ENCODE data around the gene LINGO3. TPM values are rescaled to one million over a fixed set of nuclear protein-coding genes. Genes with fewer than 3 reads are reported as not detected.
A peak's percentile ranks its signal among the peaks of the same experiment; 100 is the strongest.

The LINGO3 gene
- total RNA-seq, 2 donors from 2014 or later = 0.20 to 1.0 TPM

DNA sequence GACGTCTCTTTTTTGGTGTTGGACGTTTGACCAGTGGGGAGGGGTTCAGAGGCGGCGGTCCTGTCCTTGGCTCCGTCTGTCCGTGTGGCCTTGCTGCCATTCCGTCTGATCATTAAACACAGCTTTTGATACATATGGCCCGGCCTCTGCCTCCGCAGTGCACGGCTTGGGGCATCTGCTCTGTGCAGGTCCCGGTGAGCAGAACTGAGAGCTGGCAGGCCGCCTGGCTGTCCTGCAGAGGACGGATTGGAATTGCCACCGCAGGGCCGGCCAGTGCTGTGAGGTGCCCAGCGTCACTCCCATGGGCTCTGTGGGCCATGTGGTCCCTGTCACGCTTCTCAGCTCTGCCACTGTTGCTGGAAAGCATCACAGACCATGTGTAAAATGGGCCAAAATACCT, 46.7 kb upstream of the LINGO3 start:
- Mint-ChIP-seq H3K27ac (no peak overlapping the region), H3K36me3 (ENCODE audit: low read depth) (peaks cover 2% of the 10 kb centered on the region), H3K4me1 (no peaks in the 10 kb centered on the region), H3K9me3 (no peaks in the 10 kb centered on the region), H3K27me3 (ENCODE audit: insufficient read depth) (peaks cover 12% of the 10 kb centered on the region), H3K4me3 (no peak overlapping the region)
- Histone ChIP-seq H3K27me3 (ENCODE audit: control insufficient read depth, insufficient read depth, low read length, poor library complexity, severe bottlenecking) (peaks cover 16% of the 10 kb centered on the region), H3K27ac (ENCODE audit: low read depth, low read length) (no peak overlapping the region), H3K36me3 (ENCODE audit: control insufficient read depth, insufficient read depth, low read length) (peaks cover 6% of the 10 kb centered on the region), H3K9ac (ENCODE audit: extremely low read depth, low read length, poor library complexity, severe bottlenecking) (no peak overlapping the region), H3K9me3 (ENCODE audit: control insufficient read depth, low read length) (no peaks in the 10 kb centered on the region), H3K4me1 (ENCODE audit: control insufficient read depth, insufficient read depth, low read length) (no peaks in the 10 kb centered on the region), H3K4me3 (ENCODE audit: low read length) (no peak overlapping the region)
- TF ChIP-seq, protein P1, sequence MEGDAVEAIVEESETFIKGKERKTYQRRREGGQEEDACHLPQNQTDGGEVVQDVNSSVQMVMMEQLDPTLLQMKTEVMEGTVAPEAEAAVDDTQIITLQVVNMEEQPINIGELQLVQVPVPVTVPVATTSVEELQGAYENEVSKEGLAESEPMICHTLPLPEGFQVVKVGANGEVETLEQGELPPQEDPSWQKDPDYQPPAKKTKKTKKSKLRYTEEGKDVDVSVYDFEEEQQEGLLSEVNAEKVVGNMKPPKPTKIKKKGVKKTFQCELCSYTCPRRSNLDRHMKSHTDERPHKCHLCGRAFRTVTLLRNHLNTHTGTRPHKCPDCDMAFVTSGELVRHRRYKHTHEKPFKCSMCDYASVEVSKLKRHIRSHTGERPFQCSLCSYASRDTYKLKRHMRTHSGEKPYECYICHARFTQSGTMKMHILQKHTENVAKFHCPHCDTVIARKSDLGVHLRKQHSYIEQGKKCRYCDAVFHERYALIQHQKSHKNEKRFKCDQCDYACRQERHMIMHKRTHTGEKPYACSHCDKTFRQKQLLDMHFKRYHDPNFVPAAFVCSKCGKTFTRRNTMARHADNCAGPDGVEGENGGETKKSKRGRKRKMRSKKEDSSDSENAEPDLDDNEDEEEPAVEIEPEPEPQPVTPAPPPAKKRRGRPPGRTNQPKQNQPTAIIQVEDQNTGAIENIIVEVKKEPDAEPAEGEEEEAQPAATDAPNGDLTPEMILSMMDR (conservative IDR thresholded peaks at IDR 0.05) = no peak
- 89 to 93% methylated on average over 15 to 17 of the region's 17 CpGs for WGBS, 2 experiments (ENCODE audit: insufficient coverage in 1 of 2, insufficient read length in 1 of 2)
- no peak for DNase-seq

DNA sequence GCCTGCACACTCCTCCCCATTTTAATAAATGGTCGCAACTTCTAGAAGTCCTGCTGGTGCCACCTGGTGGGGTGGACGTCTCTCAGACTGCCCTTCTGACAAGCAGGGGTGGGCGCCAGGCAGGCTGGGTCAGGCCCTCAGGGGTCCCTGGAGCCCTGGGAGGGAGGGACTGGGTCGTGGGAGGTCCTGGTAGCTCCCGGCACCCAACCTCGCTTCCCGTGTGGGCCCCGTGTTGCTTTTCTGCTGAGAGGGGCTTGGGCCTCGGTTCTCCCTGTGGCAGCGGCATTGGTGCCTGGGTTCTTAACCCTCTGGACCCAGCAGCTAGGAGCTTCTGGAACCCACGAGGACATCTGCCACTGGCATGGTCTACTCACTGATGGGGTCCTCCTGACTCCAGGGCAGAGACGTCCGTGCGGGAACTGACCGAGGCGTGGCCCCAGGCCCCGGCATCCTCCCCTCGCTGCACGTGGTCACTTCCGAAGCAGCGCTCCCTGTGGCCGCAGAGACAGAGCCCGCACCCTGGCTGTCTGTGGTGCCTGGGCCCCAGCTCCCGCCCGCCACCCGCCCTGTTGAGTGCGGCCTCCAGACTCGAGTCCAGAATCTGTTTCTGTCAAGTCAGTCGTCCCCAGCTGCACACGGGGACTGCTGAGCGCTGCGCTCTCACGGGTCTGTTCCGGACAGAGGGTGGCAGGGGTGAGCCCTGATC, 46.1 kb upstream of the LINGO3 start:
- Histone ChIP-seq H3K4me3 (ENCODE audit: low read length) (no peak overlapping the region), H3K4me1 (ENCODE audit: control insufficient read depth, insufficient read depth, low read length) (no peaks in the 10 kb centered on the region), H3K9me3 (ENCODE audit: control insufficient read depth, low read length) (no peaks in the 10 kb centered on the region), H3K36me3 (ENCODE audit: control insufficient read depth, insufficient read depth, low read length) (peaks cover 6% of the 10 kb centered on the region), H3K27me3 (ENCODE audit: control insufficient read depth, insufficient read depth, low read length, poor library complexity, severe bottlenecking) (peaks cover 12% of the 10 kb centered on the region), H3K9ac (ENCODE audit: extremely low read depth, low read length, poor library complexity, severe bottlenecking) (no peak overlapping the region), H3K27ac (ENCODE audit: low read depth, low read length) (no peak overlapping the region)
- Mint-ChIP-seq H3K27me3 (ENCODE audit: insufficient read depth) (peaks cover 10% of the 10 kb centered on the region), H3K9me3 (no peaks in the 10 kb centered on the region), H3K27ac (no peak overlapping the region), H3K4me1 (no peaks in the 10 kb centered on the region), H3K4me3 (no peak overlapping the region), H3K36me3 (ENCODE audit: low read depth) (peaks cover 2% of the 10 kb centered on the region)
- 94% methylated on average over 26 to 34 of the region's 34 CpGs for WGBS, 2 experiments (ENCODE audit: insufficient coverage in 1 of 2, insufficient read length in 1 of 2)
- TF ChIP-seq, protein P1 (conservative IDR thresholded peaks at IDR 0.05) = no peak
- peak; percentile 43 for DNase-seq

GRCh38 chr19:2353159-2353886, 45.4 kb upstream of the LINGO3 start:
- H3K9me3 Mint-ChIP-seq = no peaks in the 10 kb centered on the region
- no peaks in the 10 kb centered on the region for H3K4me1 ChIP-seq (ENCODE audit: control insufficient read depth, insufficient read depth, low read length)
- 87 to 92% methylated on average over 25 to 45 of the region's 45 CpGs for WGBS, 2 experiments (ENCODE audit: insufficient coverage in 1 of 2, insufficient read length in 1 of 2)
- no peak overlapping the region for H3K4me3 Mint-ChIP-seq
- peaks cover 6% of the 10 kb centered on the region for H3K36me3 ChIP-seq (ENCODE audit: control insufficient read depth, insufficient read depth, low read length)
- H3K27me3 Mint-ChIP-seq (ENCODE audit: insufficient read depth) = peaks cover 3% of the 10 kb centered on the region
- H3K27ac Mint-ChIP-seq = no peak overlapping the region
- H3K27ac ChIP-seq (ENCODE audit: low read depth, low read length) = no peak overlapping the region
- H3K4me3 ChIP-seq (ENCODE audit: low read length) = no peak overlapping the region
- no peaks in the 10 kb centered on the region for H3K9me3 ChIP-seq (ENCODE audit: control insufficient read depth, low read length)
- DNase-seq = no peak
- TF ChIP-seq, protein P1 (conservative IDR thresholded peaks at IDR 0.05) = no peak
- no peak overlapping the region for H3K9ac ChIP-seq (ENCODE audit: extremely low read depth, low read length, poor library complexity, severe bottlenecking)
- H3K36me3 Mint-ChIP-seq (ENCODE audit: low read depth) = peaks cover 2% of the 10 kb centered on the region
- H3K4me1 Mint-ChIP-seq = no peaks in the 10 kb centered on the region
- peaks cover 5% of the 10 kb centered on the region for H3K27me3 ChIP-seq (ENCODE audit: control insufficient read depth, insufficient read depth, low read length, poor library complexity, severe bottlenecking)
